Natural killer cell (primary cell): Measurements from ENCODE around the gene RPS27L. TPM values are rescaled to one million over a fixed set of nuclear protein-coding genes. Genes with fewer than 3 reads are reported as not detected.

Experiments
- ATAC-seq, 3 donors: fragments of 150-1000 bp in 2 of 3; fragments of 200-7000 bp in 1 of 3; cut with Tn5 transposase; 1 replicate in 1 of 3; 2 replicates in 2 of 3; pipeline ENCODE4 v1.10.0; 2021; ENCODE audit warnings: mild to moderate bottlenecking in 2 of 3, moderate library complexity in 2 of 3
- DNase-seq, 2 donors: peaks; one replicate each; pipeline versions ENCODE4 v3.0.0 to v3.0.0-alpha.2; 2013 to 2021; ENCODE audit warnings: mixed read lengths in 1 of 2
- H3K27ac ChIP-seq: one replicate; pipeline ENCODE4 v1.5.1; 2013; ENCODE audit warnings: mild to moderate bottlenecking, low read length
- H3K27me3 ChIP-seq: one replicate; pipeline ENCODE4 v1.6.1; 2013; ENCODE audit warnings: low read length; ENCODE audit not compliant: control insufficient read depth, insufficient read depth
- H3K36me3 ChIP-seq: one replicate; pipeline ENCODE4 v1.6.1; 2013; ENCODE audit warnings: low read length; ENCODE audit not compliant: control insufficient read depth, insufficient read depth
- H3K4me1 ChIP-seq: one replicate; pipeline ENCODE4 v1.6.1; 2013; ENCODE audit warnings: low read length; ENCODE audit not compliant: control insufficient read depth, insufficient read depth
- H3K4me3 ChIP-seq: one replicate; pipeline ENCODE4 v1.5.1; 2013; ENCODE audit warnings: low read length
- H3K9me3 ChIP-seq: one replicate; pipeline ENCODE4 v1.6.1; 2013; ENCODE audit warnings: low read length; ENCODE audit not compliant: control insufficient read depth, insufficient read depth
- H3K27ac Mint-ChIP-seq, 2 donors: one replicate each; pipeline ENCODE4 v1.8.0; 2022; ENCODE audit warnings: mild to moderate bottlenecking in 2 of 2, mixed read lengths in 2 of 2, moderate library complexity in 1 of 2
- H3K27me3 Mint-ChIP-seq, 2 donors: one replicate each; pipeline ENCODE4 v1.8.0; 2022; ENCODE audit warnings: low read depth in 2 of 2, mixed read lengths in 2 of 2
- H3K36me3 Mint-ChIP-seq: one replicate; pipeline ENCODE4 v1.8.0; 2022; ENCODE audit warnings: mixed read lengths
- H3K4me1 Mint-ChIP-seq, 2 donors: one replicate each; pipeline ENCODE4 v1.8.0; 2022; ENCODE audit warnings: mixed read lengths in 2 of 2
- H3K4me3 Mint-ChIP-seq: one replicate; pipeline ENCODE4 v1.8.0; 2022; ENCODE audit warnings: mild to moderate bottlenecking, moderate library complexity, mixed read lengths
- H3K9me3 Mint-ChIP-seq, 2 donors: one replicate each; pipeline ENCODE4 v1.8.0; 2022; ENCODE audit warnings: mixed read lengths in 2 of 2
- CTCF ChIP-seq: fragments of 200-600 bp; IDR thresholded peaks from one replicate; pipeline ENCODE4 v1.8.0; 2022; ENCODE audit warnings: antibody characterized with exemption
- WGBS: methylation state at CpG from one replicate; pipeline ENCODE4 v1.1.7; 2013; ENCODE audit warnings: missing lambda C conversion rate; ENCODE audit not compliant: insufficient coverage; 5-methylcytosine and 5-hydroxymethylcytosine counted together
- intact Hi-C: fragments of 100-400 bp; cut with micrococcal nuclease; formaldehyde crosslinking; loops from one replicate; pipeline ENCODE4 v1.14.2; 2022
- total RNA-seq, 4 donors: library from RNA; stranded (reverse); fragments of 120-200 nt in 1 of 4; gene quantifications; one replicate each; pipeline versions ENCODE4 v1.2.3 to v1.2.4, GENCODE V29; 2013 to 2022

RPS27L gene
- 10 to 100 TPM; 50.4 to 63.3 (median 52.2) TPM for total RNA-seq
- total RNA-seq (2013), result 84.5 TPM

GRCh38 chr15:63157118-63157843 lies at the start of gene RPS27L:
RPS27L (minus strand) TSS chr15:63157477; CDS start chr15:63157405, 72 bp downstream.
- Mint-ChIP-seq H3K4me1 (peaks cover 14 to 15% of the 10 kb centered on the region in 2 donors), H3K36me3 (no peaks in the 10 kb centered on the region), H3K27ac (peak within 1 kb of the TSS; percentile 95 to 97), H3K27me3 (no peaks in the 10 kb centered on the region), H3K4me3 (peak within 1 kb of the TSS; percentile 99), H3K9me3 (no peaks in the 10 kb centered on the region)
- Histone ChIP-seq H3K4me1 (peaks cover 6% of the 10 kb centered on the region), H3K27ac (peak within 1 kb of the TSS; percentile 80), H3K4me3 (peak within 1 kb of the TSS; percentile 69), H3K9me3 (no peaks in the 10 kb centered on the region), H3K36me3 (peaks cover 14% of the 10 kb centered on the region), H3K27me3 (no peaks in the 10 kb centered on the region)
- peak; percentile 80 to 90 for DNase-seq
- ATAC-seq, result peak; percentile 93 to 97 (median 94)
- under 1% methylated on average over 59 of the region's 60 CpGs for WGBS
- intact Hi-C loops, result loop anchor here (1.0 to 5.0 kb wide), 4 partner anchors 32 to 108 kb away; partner anchors contain the start of genes LACTB and RAB8B
- TF ChIP-seq CTCF, result no peak

- no peak for TF ChIP-seq CTCF
- no peak overlapping the region for H3K27ac ChIP-seq
Measured at GRCh38 chr15:63206079-63206478, 48.8 kb upstream of the RPS27L start.

GRCh38 chr15:63203451-63204090 lies 46.3 kb upstream of the RPS27L start:
- Histone ChIP-seq H3K27ac (no peak overlapping the region), H3K9me3 (no peaks in the 10 kb centered on the region), H3K27me3 (no peaks in the 10 kb centered on the region), H3K36me3 (peaks cover 3% of the 10 kb centered on the region), H3K4me1 (peaks cover 49% of the 10 kb centered on the region), H3K4me3 (no peak overlapping the region)
- Mint-ChIP-seq H3K4me1 (peaks cover 86 to 94% of the 10 kb centered on the region in 2 donors), H3K27me3 (no peaks in the 10 kb centered on the region), H3K4me3 (peak overlapping the region; percentile 76), H3K9me3 (no peaks in the 10 kb centered on the region), H3K36me3 (peaks cover 12% of the 10 kb centered on the region), H3K27ac (peak overlapping the region; percentile 25 to 52)
- WGBS, result 42% methylated on average over 8 of the region's 9 CpGs
- DNase-seq (peak; percentile 63 to 76), ATAC-seq (peak; percentile 81 to 86 (median 82))
- TF ChIP-seq CTCF, result no peak
- intact Hi-C loops, result loop anchor here (1.0 kb wide), 1 partner anchor 11 kb away; no protein-coding TSS in a partner anchor

More at GRCh38 chr15:63206079-63206478, 48.8 kb upstream of the RPS27L start:
- peaks cover 48% of the 10 kb centered on the region for H3K4me1 ChIP-seq
- no peak overlapping the region for H3K4me3 ChIP-seq
- DNase-seq (no peak), ATAC-seq (no peak)
- peak overlapping the region; percentile 25 to 52 for H3K27ac Mint-ChIP-seq
- peaks cover 77 to 86% of the 10 kb centered on the region in 2 donors for H3K4me1 Mint-ChIP-seq
- intact Hi-C loops, result no loop called here
- 83% methylated on average over 1 of the region's 2 CpGs for WGBS
- no peaks in the 10 kb centered on the region for H3K9me3 Mint-ChIP-seq
- H3K36me3 ChIP-seq, result peaks cover 3% of the 10 kb centered on the region
- H3K36me3 Mint-ChIP-seq, result peaks cover 13% of the 10 kb centered on the region
- H3K27me3 ChIP-seq, result no peaks in the 10 kb centered on the region
- peak overlapping the region; percentile 1 for H3K4me3 Mint-ChIP-seq
- no peaks in the 10 kb centered on the region for H3K9me3 ChIP-seq
- no peaks in the 10 kb centered on the region for H3K27me3 Mint-ChIP-seq
